Testis (tissue), 2 donors: Measurements from ENCODE around the gene ANXA9.

Experiments used
- POLR2A ChIP-seq: fragments of 450-650 bp; IDR thresholded peaks from one replicate; pipeline ENCODE4 v1.6.1; 2017; ENCODE audit warnings: antibody characterized with exemption, mild to moderate bottlenecking, moderate library complexity
- TF ChIP-seq, protein P1 (sequence below), 3 experiments: fragments of 450-650 bp in 2 of 3; fragments of 200-600 bp in 1 of 3; sonication (generic) in 1 of 3; IDR thresholded peaks; one replicate each; pipeline ENCODE4 v1.5.1; 2016 to 2019; ENCODE audit warnings: antibody characterized with exemption in 3 of 3, mild to moderate bottlenecking in 2 of 3, moderate library complexity in 1 of 3

DNA sequence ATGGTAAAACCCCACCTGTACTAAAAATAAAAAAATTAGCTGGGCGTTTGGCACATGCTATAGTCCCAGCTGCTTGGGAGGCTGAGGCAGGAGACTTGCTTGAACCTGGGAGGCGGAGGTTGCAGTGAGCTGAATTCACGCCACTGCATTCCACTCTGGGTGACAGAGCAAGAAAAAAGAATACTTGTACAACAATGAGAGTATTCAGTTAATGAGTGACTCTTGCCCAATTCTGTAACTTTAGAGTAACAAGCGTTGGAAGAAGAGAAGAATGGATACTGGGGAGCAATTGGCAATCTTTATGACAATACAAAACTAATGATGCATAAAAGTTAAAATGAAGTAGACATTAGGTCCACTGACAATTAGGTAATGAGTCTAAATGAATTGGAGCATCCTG lies 10.5 kb downstream of the ANXA9 start:
- no peak for TF ChIP-seq POLR2A
- TF ChIP-seq, protein P1, sequence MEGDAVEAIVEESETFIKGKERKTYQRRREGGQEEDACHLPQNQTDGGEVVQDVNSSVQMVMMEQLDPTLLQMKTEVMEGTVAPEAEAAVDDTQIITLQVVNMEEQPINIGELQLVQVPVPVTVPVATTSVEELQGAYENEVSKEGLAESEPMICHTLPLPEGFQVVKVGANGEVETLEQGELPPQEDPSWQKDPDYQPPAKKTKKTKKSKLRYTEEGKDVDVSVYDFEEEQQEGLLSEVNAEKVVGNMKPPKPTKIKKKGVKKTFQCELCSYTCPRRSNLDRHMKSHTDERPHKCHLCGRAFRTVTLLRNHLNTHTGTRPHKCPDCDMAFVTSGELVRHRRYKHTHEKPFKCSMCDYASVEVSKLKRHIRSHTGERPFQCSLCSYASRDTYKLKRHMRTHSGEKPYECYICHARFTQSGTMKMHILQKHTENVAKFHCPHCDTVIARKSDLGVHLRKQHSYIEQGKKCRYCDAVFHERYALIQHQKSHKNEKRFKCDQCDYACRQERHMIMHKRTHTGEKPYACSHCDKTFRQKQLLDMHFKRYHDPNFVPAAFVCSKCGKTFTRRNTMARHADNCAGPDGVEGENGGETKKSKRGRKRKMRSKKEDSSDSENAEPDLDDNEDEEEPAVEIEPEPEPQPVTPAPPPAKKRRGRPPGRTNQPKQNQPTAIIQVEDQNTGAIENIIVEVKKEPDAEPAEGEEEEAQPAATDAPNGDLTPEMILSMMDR (IDR thresholded peaks at IDR 0.05): no peak
